ENCODE results near the gene EDN3.

DNA sequence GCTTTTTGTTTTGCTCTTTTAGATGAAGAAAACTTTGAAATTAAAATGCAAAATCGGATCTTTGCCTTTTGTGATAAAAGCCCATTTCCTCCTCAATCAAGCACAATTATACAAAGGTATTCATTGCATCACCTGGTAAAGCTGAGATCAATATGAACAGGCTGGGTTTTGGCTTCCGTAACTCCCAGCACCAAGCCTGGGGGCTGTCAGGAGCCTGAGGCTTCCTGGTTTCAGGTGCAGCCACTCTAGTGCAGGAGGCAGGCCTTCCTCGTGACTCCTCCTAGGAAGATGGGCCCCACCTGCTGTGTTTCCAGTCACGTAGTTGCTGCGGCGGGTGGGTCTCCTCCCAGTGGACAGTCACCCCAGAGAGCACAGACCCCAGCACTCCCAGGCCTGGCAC, 54.0 kb downstream of the EDN3 start:
- TF ChIP-seq POLR2AphosphoS5 (IDR thresholded peaks at IDR 0.05; ENCODE audit: low read depth) (no peak), EZH2 (IDR thresholded peaks at IDR 0.05; ENCODE audit: low read depth, unreplicated experiment) (no peak), JUNB (IDR thresholded peaks at IDR 0.05; ENCODE audit: unreplicated experiment) (no peak), EZH2phosphoT487 (IDR thresholded peaks at IDR 0.05; ENCODE audit: unreplicated experiment) (no peak), ETS1 (IDR thresholded peaks at IDR 0.05) (no peak), REST (IDR thresholded peaks at IDR 0.05; ENCODE audit: unreplicated experiment) (no peak), CREB1 (CRISPR knock-in tag; IDR thresholded peaks at IDR 0.05; ENCODE audit: low read depth) (no peak), STAT1 (IDR thresholded peaks at IDR 0.05; ENCODE audit: unreplicated experiment) (no peak), ZNF114 (CRISPR knock-in tag; IDR thresholded peaks at IDR 0.05) (no peak), ZNF331 (CRISPR knock-in tag; IDR thresholded peaks at IDR 0.05; ENCODE audit: low read depth) (no peak), NANOG (IDR thresholded peaks at IDR 0.05; ENCODE audit: borderline replicate concordance) (no peak)
- TF ChIP-seq, protein P1, sequence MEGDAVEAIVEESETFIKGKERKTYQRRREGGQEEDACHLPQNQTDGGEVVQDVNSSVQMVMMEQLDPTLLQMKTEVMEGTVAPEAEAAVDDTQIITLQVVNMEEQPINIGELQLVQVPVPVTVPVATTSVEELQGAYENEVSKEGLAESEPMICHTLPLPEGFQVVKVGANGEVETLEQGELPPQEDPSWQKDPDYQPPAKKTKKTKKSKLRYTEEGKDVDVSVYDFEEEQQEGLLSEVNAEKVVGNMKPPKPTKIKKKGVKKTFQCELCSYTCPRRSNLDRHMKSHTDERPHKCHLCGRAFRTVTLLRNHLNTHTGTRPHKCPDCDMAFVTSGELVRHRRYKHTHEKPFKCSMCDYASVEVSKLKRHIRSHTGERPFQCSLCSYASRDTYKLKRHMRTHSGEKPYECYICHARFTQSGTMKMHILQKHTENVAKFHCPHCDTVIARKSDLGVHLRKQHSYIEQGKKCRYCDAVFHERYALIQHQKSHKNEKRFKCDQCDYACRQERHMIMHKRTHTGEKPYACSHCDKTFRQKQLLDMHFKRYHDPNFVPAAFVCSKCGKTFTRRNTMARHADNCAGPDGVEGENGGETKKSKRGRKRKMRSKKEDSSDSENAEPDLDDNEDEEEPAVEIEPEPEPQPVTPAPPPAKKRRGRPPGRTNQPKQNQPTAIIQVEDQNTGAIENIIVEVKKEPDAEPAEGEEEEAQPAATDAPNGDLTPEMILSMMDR (conservative IDR thresholded peaks at IDR 0.05; ENCODE audit: low read depth in 2 of 2) = no peak

All from GM23338 (cell line).